NCI-H446 (cell line): ENCODE data around the gene HEYL.

ENCODE experiments used
- DNase-seq, 2 experiments: peaks; one replicate each; lab custom pipeline; 2025; lab: John Stamatoyannopoulos, UW

The HEYL gene

GRCh38 chr1:39639305-39640130, at the start of gene HEYL:
HEYL (minus strand) TSS chr1:39639643; CDS start chr1:39639625, 18 bp downstream.
- DNase-seq = peak; percentile 14 to 77

- no peak for DNase-seq
Measured at GRCh38 chr1:39689214-39689613, 49.8 kb upstream of the HEYL start.

GRCh38 chr1:39688706-39689105, 49.3 kb upstream of the HEYL start:
- no peak for DNase-seq

GRCh38 chr1:39687243-39687642, 47.8 kb upstream of the HEYL start:
- no peak for DNase-seq

- DNase-seq = peak; percentile 22 to 77
Measured at GRCh38 chr1:39685071-39685470, 45.6 kb upstream of the HEYL start.

GRCh38 chr1:39684313-39684664, 44.8 kb upstream of the HEYL start:
- no peak for DNase-seq

- DNase-seq = no peak
Measured at GRCh38 chr1:39683591-39684312, 44.3 kb upstream of the HEYL start.

- no peak for DNase-seq
Measured at GRCh38 chr1:39681999-39682398, 42.6 kb upstream of the HEYL start.

- DNase-seq = no peak
Measured at GRCh38 chr1:39681294-39681693, 41.9 kb upstream of the HEYL start.

- no peak for DNase-seq
Measured at GRCh38 chr1:39680751-39681150, 41.3 kb upstream of the HEYL start.

- no peak for DNase-seq
Measured at GRCh38 chr1:39679821-39680220, 40.4 kb upstream of the HEYL start.

GRCh38 chr1:39678889-39679288, 39.4 kb upstream of the HEYL start:
- no peak for DNase-seq

- DNase-seq = no peak
Measured at GRCh38 chr1:39677645-39678044, 38.2 kb upstream of the HEYL start.

- DNase-seq = no peak
Measured at GRCh38 chr1:39676948-39677548, 37.6 kb upstream of the HEYL start.

GRCh38 chr1:39675220-39675619, 35.8 kb upstream of the HEYL start:
- DNase-seq = peak; percentile 33 to 81

GRCh38 chr1:39673215-39673614, 33.8 kb upstream of the HEYL start:
- DNase-seq = no peak

GRCh38 chr1:39672551-39672947, 33.1 kb upstream of the HEYL start:
- DNase-seq = no peak

- DNase-seq = no peak
Measured at GRCh38 chr1:39671793-39672550, 32.5 kb upstream of the HEYL start, which contains the start of gene NT5C1A. NT5C1A (minus strand) TSS chr1:39672107; CDS start chr1:39672038, 69 bp downstream.

- DNase-seq = no peak
Measured at GRCh38 chr1:39671433-39671792, 32.0 kb upstream of the HEYL start.

- DNase-seq = no peak
Measured at GRCh38 chr1:39670689-39671088, 31.2 kb upstream of the HEYL start.

GRCh38 chr1:39668894-39669293, 29.5 kb upstream of the HEYL start:
- no peak for DNase-seq

- DNase-seq = no peak
Measured at GRCh38 chr1:39668111-39668510, 28.7 kb upstream of the HEYL start.
